ENCODE data around the gene SLC4A5. TPM values are rescaled to one million over a fixed set of nuclear protein-coding genes. Genes with fewer than 3 reads are reported as not detected.

The SLC4A5 gene
- total and polyA plus RNA-seq, 7 donors = under 0.01 to 12.2 (median 1.8) TPM

DNA sequence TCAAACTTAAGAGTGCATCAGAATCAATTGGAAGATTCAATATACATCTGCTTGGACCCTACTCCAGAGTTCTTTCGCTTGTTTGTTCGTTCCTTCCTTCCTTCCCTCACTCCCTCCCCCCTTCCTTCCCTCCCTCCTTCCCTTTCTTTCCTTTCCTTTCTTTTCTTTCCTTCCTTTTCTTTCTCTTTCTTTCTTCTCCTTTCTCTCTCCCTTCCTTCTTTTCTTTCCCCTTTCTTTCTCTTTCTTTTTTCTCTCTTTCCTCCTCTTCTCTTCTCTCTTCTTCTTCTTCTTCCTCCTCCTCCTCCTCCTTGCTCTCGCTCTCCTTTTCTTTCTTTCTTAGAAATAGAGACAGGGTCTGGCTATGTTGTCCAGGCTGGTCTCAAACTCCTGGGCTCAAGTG, 98.9 kb downstream of the SLC4A5 start:
- TF ChIP-seq POLR2A (IDR thresholded peaks at IDR 0.05) (no peak), POLR2AphosphoS5 (IDR thresholded peaks at IDR 0.05) (no peak), EP300 (IDR thresholded peaks at IDR 0.05) (no peak), CTCF (IDR thresholded peaks at IDR 0.05) (no peak)
- no peak for DNase-seq
- H3K27ac ChIP-seq = no peak overlapping the region
- 89 to 91% methylated on average over 3 of the region's 3 CpGs for WGBS, 2 donors
- no peaks in the 10 kb centered on the region for H3K4me1 ChIP-seq
- intact Hi-C loops (cut with DNase I) = no loop called here
- H3K9me3 ChIP-seq = no peaks in the 10 kb centered on the region
- H3K27me3 ChIP-seq = no peaks in the 10 kb centered on the region
- H3K36me3 ChIP-seq = no peaks in the 10 kb centered on the region
- no peak overlapping the region for H3K4me3 ChIP-seq

DNA sequence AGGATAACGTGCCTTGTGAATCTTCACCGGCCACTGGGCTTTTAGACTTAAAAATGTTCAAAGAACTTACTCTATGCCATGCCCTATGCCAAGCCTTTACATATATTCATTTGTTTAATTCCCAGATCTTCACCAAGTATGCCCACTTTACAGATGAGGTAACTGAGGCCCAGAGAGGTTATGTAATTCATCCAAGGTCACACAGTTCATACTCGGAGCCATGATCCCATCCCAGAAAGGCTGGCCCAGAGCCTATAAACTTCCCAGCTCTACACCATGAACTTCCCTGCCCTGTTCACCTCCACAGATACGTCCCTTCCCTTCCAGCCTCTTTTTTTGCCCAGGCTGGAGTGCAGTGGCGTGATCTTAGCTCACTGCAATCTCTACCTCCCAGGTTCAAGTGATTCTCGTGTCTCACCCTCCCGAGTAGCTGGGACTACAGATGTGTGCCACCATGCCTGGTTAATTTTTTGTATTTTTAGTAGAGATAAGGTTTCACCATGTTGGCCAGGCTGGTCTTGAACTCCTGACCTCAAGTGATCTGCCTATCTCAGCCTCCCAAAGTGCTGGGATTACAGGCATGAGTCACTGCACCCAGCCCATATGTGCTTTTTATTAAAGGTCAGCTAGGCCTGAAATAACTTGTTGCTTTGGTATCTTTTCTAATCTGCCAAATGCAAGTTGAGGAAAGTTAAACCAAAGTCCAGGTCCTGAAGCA, 100.7 kb downstream of the SLC4A5 start:
- Histone ChIP-seq H3K27me3 (no peaks in the 10 kb centered on the region), H3K9me3 (no peaks in the 10 kb centered on the region), H3K4me3 (no peak overlapping the region), H3K4me1 (no peaks in the 10 kb centered on the region), H3K27ac (no peak overlapping the region), H3K36me3 (no peaks in the 10 kb centered on the region)
- TF ChIP-seq POLR2AphosphoS5 (IDR thresholded peaks at IDR 0.05) (no peak), POLR2A (IDR thresholded peaks at IDR 0.05) (no peak), EP300 (IDR thresholded peaks at IDR 0.05) (no peak), CTCF (IDR thresholded peaks at IDR 0.05) (no peak)
- WGBS, 2 donors = 86 to 89% methylated on average over 7 of the region's 7 CpGs
- intact Hi-C loops (cut with DNase I) = no loop called here
- no peak for DNase-seq

- H3K4me3 ChIP-seq = no peak overlapping the region
- DNase-seq = peak; percentile 27
These were observed 103.9 kb downstream of the SLC4A5 start for GRCh38 chr2:74239346-74239745.

GRCh38 chr2:74238879-74239278, 104.3 kb downstream of the SLC4A5 start:
- Histone ChIP-seq H3K4me3 (no peak overlapping the region), H3K9me3 (no peaks in the 10 kb centered on the region), H3K36me3 (no peaks in the 10 kb centered on the region), H3K4me1 (no peaks in the 10 kb centered on the region), H3K27me3 (no peaks in the 10 kb centered on the region), H3K27ac (no peak overlapping the region)
- peak; percentile 2 for DNase-seq
- 91 to 93% methylated on average over 2 of the region's 2 CpGs for WGBS, 2 donors
- no peak for TF ChIP-seq POLR2A (IDR thresholded peaks at IDR 0.05)
- TF ChIP-seq POLR2AphosphoS5 (IDR thresholded peaks at IDR 0.05) = no peak
- TF ChIP-seq CTCF (IDR thresholded peaks at IDR 0.05) = no peak
- TF ChIP-seq EP300 (IDR thresholded peaks at IDR 0.05) = no peak
- intact Hi-C loops (cut with DNase I) = no loop called here

More at GRCh38 chr2:74239346-74239745, 103.9 kb downstream of the SLC4A5 start:
- no peaks in the 10 kb centered on the region for H3K9me3 ChIP-seq
- H3K27ac ChIP-seq = no peak overlapping the region
- 81 to 86% methylated on average over 7 of the region's 7 CpGs for WGBS, 2 donors
- H3K27me3 ChIP-seq = no peaks in the 10 kb centered on the region
- intact Hi-C loops (cut with DNase I) = no loop called here
- H3K4me1 ChIP-seq = no peaks in the 10 kb centered on the region
- TF ChIP-seq CTCF (IDR thresholded peaks at IDR 0.05) (no peak), EP300 (IDR thresholded peaks at IDR 0.05) (no peak), POLR2AphosphoS5 (IDR thresholded peaks at IDR 0.05) (no peak), POLR2A (IDR thresholded peaks at IDR 0.05) (no peak)
- H3K36me3 ChIP-seq = no peaks in the 10 kb centered on the region

- no peak for TF ChIP-seq POLR2AphosphoS5 (IDR thresholded peaks at IDR 0.05)
- no peak for TF ChIP-seq CTCF (IDR thresholded peaks at IDR 0.05)
- TF ChIP-seq POLR2A (IDR thresholded peaks at IDR 0.05) = no peak
- TF ChIP-seq EP300 (IDR thresholded peaks at IDR 0.05) = no peak
- peaks cover 0 to 9% (median 0%) of the 10 kb centered on the region in 4 donors for H3K36me3 ChIP-seq
- 94 to 95% methylated on average over 5 of the region's 5 CpGs for WGBS, 2 donors
- no peak for DNase-seq
- no peaks in the 10 kb centered on the region for H3K4me1 ChIP-seq
- H3K4me3 ChIP-seq = no peak overlapping the region
- no peak overlapping the region for H3K27ac ChIP-seq
- H3K9me3 ChIP-seq = no peaks in the 10 kb centered on the region
- no peaks in the 10 kb centered on the region for H3K27me3 ChIP-seq
- intact Hi-C loops (cut with DNase I) = no loop called here
These were observed 108.2 kb downstream of the SLC4A5 start for GRCh38 chr2:74235041-74235440.
